ENCODE data around the gene CXCL17. TPM values are rescaled to one million over a fixed set of nuclear protein-coding genes. Genes with fewer than 3 reads are reported as not detected.
A peak's percentile ranks its signal among the peaks of the same experiment; 100 is the strongest.
"Not testable (repeated sequence)": the region's sequence is repeated elsewhere in the genome, so short reads cannot be mapped to it uniquely, and the experiment has no call there.

CXCL17 gene
- 1.7 TPM for total RNA-seq
- polyA plus RNA-seq, result 10.8 TPM

- Histone ChIP-seq H3K4me3 (ENCODE audit: low read depth, low read length) (no peak within 1 kb of the TSS), H3K4me1 (ENCODE audit: insufficient read depth) (no peaks in the 10 kb centered on the region), H3K36me3 (ENCODE audit: insufficient read depth) (no peaks in the 10 kb centered on the region), H3K27ac (ENCODE audit: low read depth) (peak within 1 kb of the TSS; percentile 68)
- 86% methylated on average over 7 of the region's 7 CpGs for WGBS
- DNase-seq (ENCODE audit: extremely low spot score), result no peak
Measured at GRCh38 chr19:42442833-42443232, at the start of gene CXCL17. Gene CXCL17 (minus strand): TSS chr19:42442946. CDS start chr19:42442832, 114 bp downstream.

- H3K36me3 ChIP-seq (ENCODE audit: insufficient read depth), result no peaks in the 10 kb centered on the region
- H3K4me1 ChIP-seq (ENCODE audit: insufficient read depth), result no peaks in the 10 kb centered on the region
- 85% methylated on average over 6 of the region's 6 CpGs for WGBS
- no peak overlapping the region for H3K4me3 ChIP-seq (ENCODE audit: low read depth, low read length)
- no peak overlapping the region for H3K27ac ChIP-seq (ENCODE audit: low read depth)
- DNase-seq (ENCODE audit: extremely low spot score), result no peak
Measured at GRCh38 chr19:42488783-42489521, 46.2 kb upstream of the CXCL17 start.

GRCh38 chr19:42487798-42488178, 45.0 kb upstream of the CXCL17 start:
- 90% methylated on average over 3 of the region's 3 CpGs for WGBS
- DNase-seq (ENCODE audit: extremely low spot score), result no peak
- no peaks in the 10 kb centered on the region for H3K36me3 ChIP-seq (ENCODE audit: insufficient read depth)
- H3K4me3 ChIP-seq (ENCODE audit: low read depth, low read length), result no peak overlapping the region
- no peaks in the 10 kb centered on the region for H3K4me1 ChIP-seq (ENCODE audit: insufficient read depth)
- H3K27ac ChIP-seq (ENCODE audit: low read depth), result no peak overlapping the region

GRCh38 chr19:42487032-42487797, 44.5 kb upstream of the CXCL17 start:
- Histone ChIP-seq H3K36me3 (ENCODE audit: insufficient read depth) (no peaks in the 10 kb centered on the region), H3K4me1 (ENCODE audit: insufficient read depth) (no peaks in the 10 kb centered on the region), H3K4me3 (ENCODE audit: low read depth, low read length) (no peak overlapping the region), H3K27ac (ENCODE audit: low read depth) (no peak overlapping the region)
- DNase-seq (ENCODE audit: extremely low spot score), result no peak
- 65% methylated on average over 3 of the region's 3 CpGs for WGBS

- H3K27ac ChIP-seq (ENCODE audit: low read depth); H3K36me3 ChIP-seq (ENCODE audit: insufficient read depth); H3K4me1 ChIP-seq (ENCODE audit: insufficient read depth); DNase-seq (ENCODE audit: extremely low spot score); H3K4me3 ChIP-seq (ENCODE audit: low read depth, low read length): not testable (repeated sequence)
- WGBS, result 63% methylated on average over 4 of the region's 4 CpGs
Measured at GRCh38 chr19:42485036-42485435, 42.3 kb upstream of the CXCL17 start.

GRCh38 chr19:42480335-42481095, 37.8 kb upstream of the CXCL17 start:
- 32% methylated on average over 7 of the region's 7 CpGs for WGBS
- Histone ChIP-seq H3K36me3 (ENCODE audit: insufficient read depth) (no peaks in the 10 kb centered on the region), H3K4me3 (ENCODE audit: low read depth, low read length) (no peak overlapping the region), H3K4me1 (ENCODE audit: insufficient read depth) (no peaks in the 10 kb centered on the region), H3K27ac (ENCODE audit: low read depth) (no peak overlapping the region)
- DNase-seq (ENCODE audit: extremely low spot score), result no peak

GRCh38 chr19:42479736-42480135, 37.0 kb upstream of the CXCL17 start:
- H3K4me1 ChIP-seq (ENCODE audit: insufficient read depth), result no peaks in the 10 kb centered on the region
- H3K27ac ChIP-seq (ENCODE audit: low read depth), result no peak overlapping the region
- no peaks in the 10 kb centered on the region for H3K36me3 ChIP-seq (ENCODE audit: insufficient read depth)
- DNase-seq (ENCODE audit: extremely low spot score), result no peak
- WGBS, result 94% methylated on average over 9 of the region's 9 CpGs
- H3K4me3 ChIP-seq (ENCODE audit: low read depth, low read length), result no peak overlapping the region

- 96% methylated on average over 2 of the region's 2 CpGs for WGBS
- Histone ChIP-seq H3K36me3 (ENCODE audit: insufficient read depth) (no peaks in the 10 kb centered on the region), H3K27ac (ENCODE audit: low read depth) (no peak overlapping the region), H3K4me3 (ENCODE audit: low read depth, low read length) (no peak overlapping the region), H3K4me1 (ENCODE audit: insufficient read depth) (no peaks in the 10 kb centered on the region)
- no peak for DNase-seq (ENCODE audit: extremely low spot score)
Measured at GRCh38 chr19:42478765-42479311, 36.1 kb upstream of the CXCL17 start.

- 90% methylated on average over 2 of the region's 2 CpGs for WGBS
- Histone ChIP-seq H3K27ac (ENCODE audit: low read depth) (no peak overlapping the region), H3K4me3 (ENCODE audit: low read depth, low read length) (no peak overlapping the region), H3K4me1 (ENCODE audit: insufficient read depth) (no peaks in the 10 kb centered on the region), H3K36me3 (ENCODE audit: insufficient read depth) (no peaks in the 10 kb centered on the region)
- no peak for DNase-seq (ENCODE audit: extremely low spot score)
Measured at GRCh38 chr19:42477933-42478332, 35.2 kb upstream of the CXCL17 start.

GRCh38 chr19:42477117-42477516, 34.4 kb upstream of the CXCL17 start:
- no peak for DNase-seq (ENCODE audit: extremely low spot score)
- 95% methylated on average over 2 of the region's 2 CpGs for WGBS
- no peak overlapping the region for H3K4me3 ChIP-seq (ENCODE audit: low read depth, low read length)
- no peaks in the 10 kb centered on the region for H3K36me3 ChIP-seq (ENCODE audit: insufficient read depth)
- H3K4me1 ChIP-seq (ENCODE audit: insufficient read depth), result no peaks in the 10 kb centered on the region
- no peak overlapping the region for H3K27ac ChIP-seq (ENCODE audit: low read depth)

GRCh38 chr19:42475366-42475765, 32.6 kb upstream of the CXCL17 start:
- 60% methylated on average over 4 of the region's 4 CpGs for WGBS
- DNase-seq (ENCODE audit: extremely low spot score), result no peak
- Histone ChIP-seq H3K36me3 (ENCODE audit: insufficient read depth) (no peaks in the 10 kb centered on the region), H3K27ac (ENCODE audit: low read depth) (no peak overlapping the region), H3K4me1 (ENCODE audit: insufficient read depth) (peaks cover 2% of the 10 kb centered on the region), H3K4me3 (ENCODE audit: low read depth, low read length) (no peak overlapping the region)

GRCh38 chr19:42474743-42475142, 32.0 kb upstream of the CXCL17 start:
- no peak for DNase-seq (ENCODE audit: extremely low spot score)
- no peaks in the 10 kb centered on the region for H3K36me3 ChIP-seq (ENCODE audit: insufficient read depth)
- no peak overlapping the region for H3K27ac ChIP-seq (ENCODE audit: low read depth)
- no peak overlapping the region for H3K4me3 ChIP-seq (ENCODE audit: low read depth, low read length)
- 59% methylated on average over 4 of the region's 4 CpGs for WGBS
- peaks cover 2% of the 10 kb centered on the region for H3K4me1 ChIP-seq (ENCODE audit: insufficient read depth)

- Histone ChIP-seq H3K36me3 (ENCODE audit: insufficient read depth) (no peaks in the 10 kb centered on the region), H3K4me3 (ENCODE audit: low read depth, low read length) (no peak overlapping the region), H3K27ac (ENCODE audit: low read depth) (no peak overlapping the region), H3K4me1 (ENCODE audit: insufficient read depth) (peaks cover 2% of the 10 kb centered on the region)
- DNase-seq (ENCODE audit: extremely low spot score), result no peak
- WGBS, result 42% methylated on average over 6 of the region's 6 CpGs
Measured at GRCh38 chr19:42473686-42474085, 30.9 kb upstream of the CXCL17 start.
